Immature natural killer cell (primary cell): ENCODE results near the gene GLIPR2. TPM values are rescaled to one million over a fixed set of nuclear protein-coding genes. Genes with fewer than 3 reads are reported as not detected.
"Not testable (repeated sequence)": the region's sequence is repeated elsewhere in the genome, so short reads cannot be mapped to it uniquely, and the experiment has no call there.

Experiments
- DNase-seq, 3 donors: peaks; one replicate each; pipeline ENCODE4 v3.0.0; 2022; ENCODE audit warnings: mixed read lengths in 1 of 3
- H3K27ac Mint-ChIP-seq, 6 donors: one replicate each; pipeline ENCODE4 v1.8.0; 2020; ENCODE audit warnings: mixed read lengths in 6 of 6, mild to moderate bottlenecking in 5 of 6, inconsistent platforms in 4 of 6, moderate library complexity in 3 of 6
- H3K27me3 Mint-ChIP-seq, 3 donors: one replicate each; pipeline ENCODE4 v1.8.0; 2020 to 2021; ENCODE audit warnings: low read depth in 3 of 3, mild to moderate bottlenecking in 3 of 3, mixed read lengths in 3 of 3, moderate library complexity in 3 of 3, inconsistent platforms in 1 of 3
- H3K36me3 Mint-ChIP-seq, 3 donors: one replicate each; pipeline ENCODE4 v1.8.0; 2020; ENCODE audit warnings: mixed read lengths in 3 of 3, inconsistent platforms in 2 of 3, mild to moderate bottlenecking in 2 of 3
- H3K4me1 Mint-ChIP-seq, 2 donors: one replicate each; pipeline ENCODE4 v1.8.0; 2020; ENCODE audit warnings: inconsistent platforms in 2 of 2, mild to moderate bottlenecking in 2 of 2, mixed read lengths in 2 of 2, moderate library complexity in 1 of 2
- H3K4me3 Mint-ChIP-seq, 5 donors: one replicate each; pipeline ENCODE4 v1.8.0; 2020; ENCODE audit warnings: mild to moderate bottlenecking in 5 of 5, mixed read lengths in 5 of 5, inconsistent platforms in 3 of 5, moderate library complexity in 3 of 5
- H3K9me3 Mint-ChIP-seq, 6 donors: one replicate each; pipeline ENCODE4 v1.8.0; 2020; ENCODE audit warnings: mild to moderate bottlenecking in 6 of 6, mixed read lengths in 6 of 6, inconsistent platforms in 4 of 6, moderate library complexity in 3 of 6
- polyA plus RNA-seq, 3 donors: library from polyadenylated mRNA; unstranded; fragments of 300-500 nt; fragmentation: Illumina TruSeq; gene quantifications; one replicate each; pipeline ENCODE4 v1.2.3, GENCODE V29; 2021

The GLIPR2 gene
- polyA plus RNA-seq, 3 donors from 2014 or later: 327 to 486 (median 374) TPM

DNA sequence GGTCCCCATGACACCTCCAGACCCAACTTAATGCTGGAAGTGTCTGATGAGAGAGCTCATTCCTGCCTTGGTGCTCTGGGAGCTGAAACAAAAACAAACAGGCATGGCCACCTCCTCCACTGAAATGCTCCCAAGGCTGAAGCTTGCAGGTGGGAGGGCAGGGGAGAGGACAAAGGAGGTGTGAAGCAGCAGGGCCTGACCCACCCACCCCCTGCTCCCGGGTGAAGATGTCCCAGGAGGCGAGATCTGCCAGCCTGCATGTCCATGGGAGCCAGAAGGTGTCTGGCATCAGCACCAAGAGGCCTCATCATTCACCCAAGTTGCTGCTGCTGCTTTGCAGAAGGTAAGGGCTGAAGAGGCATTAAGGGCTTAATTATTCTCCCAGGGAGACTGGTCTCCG, 28.5 kb downstream of the GLIPR2 start:
- Mint-ChIP-seq H3K4me1 (peaks cover 28 to 29% of the 10 kb centered on the region in 2 donors), H3K27ac (peak overlapping the region in 4 of 6 donors; percentile 16 to 71 (median 58)), H3K27me3 (peaks cover 5 to 14% (median 10%) of the 10 kb centered on the region in 3 donors), H3K9me3 (no peaks in the 10 kb centered on the region), H3K36me3 (peaks cover 7 to 20% (median 16%) of the 10 kb centered on the region in 3 donors), H3K4me3 (peak overlapping the region; percentile 35 to 75 (median 62))
- DNase-seq: no peak

GRCh38 chr9:36165826-36166167, 29.3 kb downstream of the GLIPR2 start:
- H3K36me3 Mint-ChIP-seq: peaks cover 7 to 15% (median 10%) of the 10 kb centered on the region in 3 donors
- peak overlapping the region in 2 of 6 donors; percentile 30 to 31 for H3K27ac Mint-ChIP-seq
- no peak for DNase-seq
- peak overlapping the region; percentile 44 to 75 (median 62) for H3K4me3 Mint-ChIP-seq
- peaks cover 26 to 28% of the 10 kb centered on the region in 2 donors for H3K4me1 Mint-ChIP-seq
- H3K27me3 Mint-ChIP-seq: peaks cover 6 to 17% (median 10%) of the 10 kb centered on the region in 3 donors
- no peaks in the 10 kb centered on the region for H3K9me3 Mint-ChIP-seq

DNA sequence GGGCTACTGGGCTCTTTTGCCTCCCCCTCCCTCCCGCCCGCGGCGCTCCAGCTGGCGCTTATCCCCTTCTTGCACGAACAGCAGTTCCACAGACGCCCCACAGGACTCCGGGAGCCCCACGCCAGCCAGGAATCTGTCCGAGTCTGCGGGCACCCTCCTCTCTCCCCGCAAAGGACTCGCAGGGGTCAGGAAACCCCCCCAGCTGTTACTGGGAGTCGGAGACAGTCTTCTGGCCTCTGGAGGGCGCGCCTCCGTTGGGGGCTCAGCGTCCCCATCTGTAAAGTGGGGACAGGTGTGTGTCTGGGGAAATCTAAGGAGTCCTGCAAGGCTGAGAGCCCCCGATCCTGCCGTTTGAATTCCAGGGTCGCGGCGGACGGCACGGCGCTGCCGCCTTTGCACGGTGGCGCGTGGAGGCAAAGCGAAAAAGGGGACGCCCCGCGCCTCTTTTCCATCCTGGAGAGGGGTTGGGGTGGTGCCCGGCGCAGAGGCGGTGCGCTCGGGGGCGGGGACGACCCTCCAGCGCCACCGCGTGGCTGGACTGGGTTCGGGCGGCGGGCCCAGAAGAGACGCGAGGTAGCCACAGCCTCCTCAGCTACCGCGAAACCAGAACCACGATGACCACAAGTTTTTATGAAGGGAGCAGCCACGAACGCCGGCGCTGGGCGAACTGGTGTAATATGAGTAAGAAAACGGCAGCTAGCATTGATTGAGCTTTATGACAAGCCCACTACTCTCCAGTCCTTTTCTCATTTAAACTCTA, 29.8 kb downstream of the GLIPR2 start:
- peaks cover 24 to 25% of the 10 kb centered on the region in 2 donors for H3K4me1 Mint-ChIP-seq
- peaks cover 7 to 20% (median 10%) of the 10 kb centered on the region in 3 donors for H3K27me3 Mint-ChIP-seq
- peaks cover 4 to 10% (median 4%) of the 10 kb centered on the region in 3 donors for H3K36me3 Mint-ChIP-seq
- DNase-seq: peak; percentile 85 to 86 (median 85)
- no peaks in the 10 kb centered on the region for H3K9me3 Mint-ChIP-seq
- peak overlapping the region; percentile 68 to 83 (median 78) for H3K4me3 Mint-ChIP-seq
- H3K27ac Mint-ChIP-seq: peak overlapping the region in 5 of 6 donors; percentile 69 to 84 (median 82)

- Mint-ChIP-seq H3K27ac (no peak within 1 kb of the TSS), H3K4me3 (no peak within 1 kb of the TSS), H3K4me1 (peaks cover 14 to 17% of the 10 kb centered on the region in 2 donors), H3K36me3 (no peaks in the 10 kb centered on the region), H3K27me3 (peaks cover 7 to 20% (median 8%) of the 10 kb centered on the region in 3 donors), H3K9me3 (no peaks in the 10 kb centered on the region)
- DNase-seq: no peak
Measured at GRCh38 chr9:36169166-36169565, 32.6 kb downstream of the GLIPR2 start, which contains the start of gene CCIN. TSS of gene CCIN (plus strand) at chr9:36169388. CDS start at chr9:36169503, 115 bp downstream.

GRCh38 chr9:36169708-36170107, 33.2 kb downstream of the GLIPR2 start:
- Mint-ChIP-seq H3K9me3 (no peaks in the 10 kb centered on the region), H3K36me3 (no peaks in the 10 kb centered on the region), H3K4me3 (no peak overlapping the region), H3K27ac (no peak overlapping the region), H3K27me3 (peaks cover 8 to 20% (median 9%) of the 10 kb centered on the region in 3 donors), H3K4me1 (peaks cover 14 to 17% of the 10 kb centered on the region in 2 donors)
- DNase-seq: no peak

GRCh38 chr9:36170531-36170930, 34.0 kb downstream of the GLIPR2 start:
- no peak for DNase-seq
- H3K27ac Mint-ChIP-seq: no peak overlapping the region
- no peaks in the 10 kb centered on the region for H3K9me3 Mint-ChIP-seq
- H3K4me1 Mint-ChIP-seq: peaks cover 9 to 13% of the 10 kb centered on the region in 2 donors
- no peak overlapping the region for H3K4me3 Mint-ChIP-seq
- peaks cover 9 to 16% (median 10%) of the 10 kb centered on the region in 3 donors for H3K27me3 Mint-ChIP-seq
- H3K36me3 Mint-ChIP-seq: no peaks in the 10 kb centered on the region

- Mint-ChIP-seq H3K4me1 (no peaks in the 10 kb centered on the region), H3K9me3 (no peaks in the 10 kb centered on the region), H3K4me3 (no peak overlapping the region), H3K36me3 (no peaks in the 10 kb centered on the region), H3K27ac (no peak overlapping the region), H3K27me3 (peaks cover 4 to 9% (median 5%) of the 10 kb centered on the region in 3 donors)
- no peak for DNase-seq
Measured at GRCh38 chr9:36173861-36174260, 37.3 kb downstream of the GLIPR2 start.

- peaks cover 0 to 3% (median 0%) of the 10 kb centered on the region in 3 donors for H3K36me3 Mint-ChIP-seq
- H3K4me3 Mint-ChIP-seq: no peak overlapping the region
- no peaks in the 10 kb centered on the region for H3K4me1 Mint-ChIP-seq
- DNase-seq: no peak
- H3K27ac Mint-ChIP-seq: no peak overlapping the region
- peaks cover 4 to 8% (median 5%) of the 10 kb centered on the region in 3 donors for H3K27me3 Mint-ChIP-seq
- H3K9me3 Mint-ChIP-seq: no peaks in the 10 kb centered on the region
Measured at GRCh38 chr9:36174271-36174670, 37.7 kb downstream of the GLIPR2 start.

- no peak for DNase-seq
- Mint-ChIP-seq H3K27ac (no peak overlapping the region), H3K27me3 (peaks cover 5 to 6% (median 5%) of the 10 kb centered on the region in 3 donors), H3K9me3 (no peaks in the 10 kb centered on the region), H3K4me1 (no peaks in the 10 kb centered on the region), H3K4me3 (no peak overlapping the region), H3K36me3 (peaks cover 0 to 3% (median 0%) of the 10 kb centered on the region in 3 donors)
Measured at GRCh38 chr9:36174731-36175130, 38.2 kb downstream of the GLIPR2 start.

- not testable (repeated sequence) for H3K27ac Mint-ChIP-seq, DNase-seq, H3K4me3 Mint-ChIP-seq, H3K9me3 Mint-ChIP-seq, H3K36me3 Mint-ChIP-seq, H3K4me1 Mint-ChIP-seq, H3K27me3 Mint-ChIP-seq
Measured at GRCh38 chr9:36175209-36175608, 38.7 kb downstream of the GLIPR2 start.

GRCh38 chr9:36176496-36176895, 40.0 kb downstream of the GLIPR2 start:
- not testable (repeated sequence) for DNase-seq, H3K27me3 Mint-ChIP-seq, H3K4me3 Mint-ChIP-seq, H3K27ac Mint-ChIP-seq, H3K4me1 Mint-ChIP-seq, H3K9me3 Mint-ChIP-seq, H3K36me3 Mint-ChIP-seq

GRCh38 chr9:36177571-36177970, 41.0 kb downstream of the GLIPR2 start:
- H3K4me3 Mint-ChIP-seq: no peak overlapping the region
- H3K36me3 Mint-ChIP-seq: peaks cover 0 to 3% (median 0%) of the 10 kb centered on the region in 3 donors
- H3K9me3 Mint-ChIP-seq: no peaks in the 10 kb centered on the region
- H3K4me1 Mint-ChIP-seq: no peaks in the 10 kb centered on the region
- H3K27ac Mint-ChIP-seq: no peak overlapping the region
- DNase-seq: no peak
- H3K27me3 Mint-ChIP-seq: peaks cover 0 to 8% (median 4%) of the 10 kb centered on the region in 3 donors

- H3K4me1 Mint-ChIP-seq, H3K27ac Mint-ChIP-seq, H3K9me3 Mint-ChIP-seq, H3K27me3 Mint-ChIP-seq, DNase-seq, H3K4me3 Mint-ChIP-seq, H3K36me3 Mint-ChIP-seq: not testable (repeated sequence)
Measured at GRCh38 chr9:36180243-36180642, 43.7 kb downstream of the GLIPR2 start.

DNA sequence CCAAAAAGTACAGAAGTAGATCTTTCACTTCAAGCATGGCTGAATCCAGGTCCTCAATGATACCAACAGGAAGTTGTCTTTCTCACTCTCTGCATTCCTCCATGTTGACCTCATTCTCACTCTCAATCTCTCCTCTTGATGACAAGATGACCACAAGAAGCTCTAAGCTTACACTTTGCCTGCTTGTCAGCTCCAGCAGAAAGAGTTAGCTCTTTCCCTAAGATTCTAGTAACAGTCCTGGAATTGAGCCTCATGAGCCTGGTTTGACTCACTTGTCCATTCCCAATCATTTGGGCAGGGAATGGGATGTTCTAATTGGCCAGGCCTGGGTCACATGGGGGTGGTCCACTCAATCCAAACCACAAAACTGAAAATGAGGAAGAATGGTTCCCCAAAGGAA, 50.9 kb downstream of the GLIPR2 start:
- Mint-ChIP-seq H3K9me3 (no peaks in the 10 kb centered on the region), H3K27me3 (peaks cover 2 to 9% (median 5%) of the 10 kb centered on the region in 3 donors), H3K4me1 (peaks cover 43 to 49% of the 10 kb centered on the region in 2 donors), H3K36me3 (no peaks in the 10 kb centered on the region), H3K4me3 (peak overlapping the region in 4 of 5 donors; percentile 0 to 44 (median 19)), H3K27ac (peak overlapping the region; percentile 75 to 87 (median 79))
- DNase-seq: peak; percentile 37 to 53 (median 44)
